Fibroblast of villous mesenchyme (primary cell): Measurements from ENCODE around the gene GCNT4. TPM values are rescaled to one million over a fixed set of nuclear protein-coding genes. Genes with fewer than 3 reads are reported as not detected.
A peak's percentile ranks its signal among the peaks of the same experiment; 100 is the strongest.

Source experiments
- DNase-seq: peaks from one replicate; pipeline ENCODE4 v3.0.0-alpha.2; 2010; ENCODE audit warnings: low read depth
- H3K4me3 ChIP-seq: 2 replicates; pipeline ENCODE4 v1.5.1; 2011; ENCODE audit warnings: low read depth, mild to moderate bottlenecking, low read length
- CTCF ChIP-seq: IDR thresholded peaks from 2 replicates; pipeline ENCODE4 v1.5.1; 2012; ENCODE audit warnings: low read depth, mild to moderate bottlenecking, low read length; ENCODE audit not compliant: insufficient read depth
- small RNA-seq: library from RNA; depleted of rRNA; stranded (forward); fragments of <200 nt; gene quantifications from one replicate; pipeline ENCODE3, GENCODE V24; 2012
- total RNA-seq: library from RNA; depleted of rRNA; stranded (reverse); fragments of >200 nt; gene quantifications from 2 replicates; pipeline ENCODE4 v1.2.3, GENCODE V29; 2012

The GCNT4 gene
- total RNA-seq, 1 donor: 46.2 TPM

GRCh38 chr5:75009556-75010345 lies 42.6 kb downstream of the GCNT4 start:
- H3K4me3 ChIP-seq: no peak overlapping the region
- TF ChIP-seq CTCF: no peak
- no peak for DNase-seq

- TF ChIP-seq CTCF: no peak
- H3K4me3 ChIP-seq: no peak overlapping the region
- peak; percentile 87 for DNase-seq
Observed at GRCh38 chr5:75006865-75007822, 45.2 kb downstream of the GCNT4 start.

DNA sequence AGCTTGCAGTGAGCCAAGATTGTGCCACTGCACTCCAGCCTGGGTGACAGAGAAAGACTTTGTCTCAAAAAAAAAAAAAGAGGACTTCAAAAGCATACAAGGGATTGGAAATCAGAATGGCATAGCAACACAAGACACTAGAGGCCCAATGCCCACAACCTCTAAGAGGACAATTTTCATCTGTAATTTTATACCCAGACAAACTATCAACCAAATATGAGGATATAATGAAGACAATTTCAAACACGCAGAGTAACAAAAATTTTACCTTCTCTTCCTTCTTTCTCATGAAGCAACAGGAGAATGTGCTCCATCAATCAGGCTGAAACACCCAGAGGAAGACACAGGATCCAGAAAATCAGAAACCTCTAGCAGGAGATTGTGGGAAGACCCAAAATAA lies 46.8 kb downstream of the GCNT4 start:
- no peak overlapping the region for H3K4me3 ChIP-seq
- no peak for TF ChIP-seq CTCF
- no peak for DNase-seq

Small RNAs within 50 kb of the gene (small RNA-seq; reads per million reads assigned to genes)
- gene AC093259.1: not detected

Other genes with a start within 250 kb of the GCNT4 start
- 1.3 and 3.9 TPM in 2 replicates for gene FAM169A, start 186.2 kb downstream of the GCNT4 start, total RNA-seq
- gene ANKRD31, start 184.3 kb upstream of the GCNT4 start, total RNA-seq: under 0.01 and 0.32 TPM in 2 replicates